HG02973 (cell line): Measurements from ENCODE around the gene IGFBPL1.

Experiments used
- ATAC-seq: cut with Tn5 transposase; IDR thresholded peaks from one replicate; pipeline ENCODE4 v1.9.1; 2021; ENCODE audit warnings: moderate library complexity; ENCODE audit not compliant: unreplicated experiment

IGFBPL1 gene

GRCh38 chr9:38432922-38433510 is 8.8 kb upstream of the IGFBPL1 start:
- no peak for ATAC-seq

GRCh38 chr9:38431116-38431515 is 6.9 kb upstream of the IGFBPL1 start:
- ATAC-seq = no peak

GRCh38 chr9:38428062-38428461 is 3.8 kb upstream of the IGFBPL1 start:
- no peak for ATAC-seq

- ATAC-seq = no peak
These were observed 664 bp upstream of the IGFBPL1 start for GRCh38 chr9:38424918-38425317.

- no peak for ATAC-seq
These were observed 831 bp downstream of the IGFBPL1 start for GRCh38 chr9:38423273-38423972.

GRCh38 chr9:38422555-38423260 is 1.5 kb downstream of the IGFBPL1 start:
- no peak for ATAC-seq

- no peak for ATAC-seq
These were observed 2.6 kb downstream of the IGFBPL1 start for GRCh38 chr9:38421498-38422211.

GRCh38 chr9:38419181-38419580 is 5.1 kb downstream of the IGFBPL1 start:
- ATAC-seq = no peak

- no peak for ATAC-seq
These were observed 5.9 kb downstream of the IGFBPL1 start for GRCh38 chr9:38418366-38418765.

- no peak for ATAC-seq
These were observed 7.0 kb downstream of the IGFBPL1 start for GRCh38 chr9:38417003-38417945.

- no peak for ATAC-seq
These were observed 7.8 kb downstream of the IGFBPL1 start for GRCh38 chr9:38416461-38416860.

GRCh38 chr9:38415856-38416255 is 8.4 kb downstream of the IGFBPL1 start:
- no peak for ATAC-seq

- ATAC-seq = no peak
These were observed 10.1 kb downstream of the IGFBPL1 start for GRCh38 chr9:38414040-38414723.

- no peak for ATAC-seq
These were observed 11.0 kb downstream of the IGFBPL1 start for GRCh38 chr9:38413283-38413682.

GRCh38 chr9:38412751-38413150 is 11.5 kb downstream of the IGFBPL1 start:
- ATAC-seq = no peak

GRCh38 chr9:38408719-38409118 is 15.5 kb downstream of the IGFBPL1 start:
- no peak for ATAC-seq

- no peak for ATAC-seq
These were observed 17.6 kb downstream of the IGFBPL1 start for GRCh38 chr9:38406476-38407186.

- no peak for ATAC-seq
These were observed 18.5 kb downstream of the IGFBPL1 start for GRCh38 chr9:38405785-38406184.

GRCh38 chr9:38404314-38404713 is 19.9 kb downstream of the IGFBPL1 start:
- ATAC-seq = no peak
